Lower lobe of right lung (tissue), 2 donors: Measurements from ENCODE around the gene PTPRE. TPM values are rescaled to one million over a fixed set of nuclear protein-coding genes. Genes with fewer than 3 reads are reported as not detected.

Experiments
- ATAC-seq, 2 donors: fragments of 200-7000 bp; cut with Tn5 transposase; one replicate each; pipeline ENCODE4 v1.9.1; 2020 to 2022; ENCODE audit warnings: mild to moderate bottlenecking in 2 of 2, moderate library complexity in 2 of 2
- DNase-seq: peaks from one replicate; pipeline ENCODE4 v3.0.0-alpha.2; 2020
- H3K27ac ChIP-seq: fragments of 200-600 bp; one replicate; pipeline ENCODE4 v1.8.0; 2022
- H3K27me3 ChIP-seq: fragments of 200-600 bp; one replicate; pipeline ENCODE4 v1.8.0; 2022; ENCODE audit warnings: low read depth
- H3K36me3 ChIP-seq: fragments of 200-600 bp; one replicate; pipeline ENCODE4 v1.8.0; 2022; ENCODE audit warnings: mild to moderate bottlenecking
- H3K4me1 ChIP-seq: fragments of 200-600 bp; one replicate; pipeline ENCODE4 v1.8.0; 2022
- H3K4me3 ChIP-seq: fragments of 200-600 bp; one replicate; pipeline ENCODE4 v1.8.0; 2022; ENCODE audit warnings: mild to moderate bottlenecking
- H3K9me3 ChIP-seq: fragments of 200-600 bp; one replicate; pipeline ENCODE4 v1.8.0; 2022
- intact Hi-C: fragments of 100-400 bp; cut with DNase I; formaldehyde crosslinking; loops from one replicate; pipeline ENCODE4 v1.11.0; 2022
- total RNA-seq: library from RNA; stranded (reverse); fragmentation: NEBNext Ultra II Directional; extraction: Animal tissue kit (Norgen Biotek cat#: 25700); gene quantifications from one replicate; pipeline ENCODE4 v1.2.1, GENCODE V29; 2021
- TF ChIP-seq, protein P1 (sequence below): fragments of 200-600 bp; IDR thresholded peaks from one replicate; pipeline ENCODE4 v1.8.0; 2022; ENCODE audit warnings: antibody characterized with exemption, mild to moderate bottlenecking
- donor health status: DM: no; HTN: yes; CAD: no; lungs with severe emphysema.

Gene PTPRE
- total RNA-seq, 1 donor from 2014 or later: 60.5 TPM

DNA sequence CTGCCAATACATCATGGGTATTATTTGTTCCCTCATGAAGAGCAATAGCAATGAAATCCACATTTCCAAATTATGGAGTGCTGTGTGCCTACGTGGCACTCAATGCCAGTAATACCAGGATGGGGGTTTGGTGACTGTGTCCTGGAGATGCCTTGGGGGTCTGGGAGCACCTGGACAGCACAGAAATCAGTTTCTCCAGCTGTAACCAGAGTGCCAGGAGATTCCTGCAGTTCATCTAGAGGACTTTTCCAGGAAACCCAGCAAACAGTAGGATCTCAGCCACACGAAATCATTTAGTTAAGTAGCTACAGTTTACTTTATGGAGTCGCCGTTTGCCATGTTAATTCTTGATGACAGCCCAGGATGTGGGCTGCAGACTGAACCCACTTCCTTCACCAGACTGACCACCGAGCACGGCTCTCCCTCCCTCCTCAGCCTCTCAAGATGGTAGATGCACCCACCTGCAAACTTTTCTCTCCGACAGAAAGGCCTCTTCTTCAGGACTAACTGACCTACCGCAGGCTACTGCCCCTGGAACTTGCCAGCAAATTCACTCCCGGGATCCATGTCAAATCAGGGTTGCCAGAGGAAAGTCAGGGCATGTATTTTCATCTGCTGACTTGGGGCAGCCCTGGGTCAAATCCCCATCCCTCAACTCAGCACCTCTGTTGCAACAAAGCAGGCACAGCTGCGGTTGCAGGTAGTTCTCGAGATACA, 189.0 kb downstream of the PTPRE start:
- Histone ChIP-seq H3K9me3 (no peaks in the 10 kb centered on the region), H3K27ac (no peak overlapping the region), H3K36me3 (no peaks in the 10 kb centered on the region), H3K4me1 (no peaks in the 10 kb centered on the region), H3K4me3 (no peak overlapping the region), H3K27me3 (no peaks in the 10 kb centered on the region)
- DNase-seq (no peak), ATAC-seq (no peak)
- intact Hi-C loops: no loop called here
- TF ChIP-seq, protein P1, sequence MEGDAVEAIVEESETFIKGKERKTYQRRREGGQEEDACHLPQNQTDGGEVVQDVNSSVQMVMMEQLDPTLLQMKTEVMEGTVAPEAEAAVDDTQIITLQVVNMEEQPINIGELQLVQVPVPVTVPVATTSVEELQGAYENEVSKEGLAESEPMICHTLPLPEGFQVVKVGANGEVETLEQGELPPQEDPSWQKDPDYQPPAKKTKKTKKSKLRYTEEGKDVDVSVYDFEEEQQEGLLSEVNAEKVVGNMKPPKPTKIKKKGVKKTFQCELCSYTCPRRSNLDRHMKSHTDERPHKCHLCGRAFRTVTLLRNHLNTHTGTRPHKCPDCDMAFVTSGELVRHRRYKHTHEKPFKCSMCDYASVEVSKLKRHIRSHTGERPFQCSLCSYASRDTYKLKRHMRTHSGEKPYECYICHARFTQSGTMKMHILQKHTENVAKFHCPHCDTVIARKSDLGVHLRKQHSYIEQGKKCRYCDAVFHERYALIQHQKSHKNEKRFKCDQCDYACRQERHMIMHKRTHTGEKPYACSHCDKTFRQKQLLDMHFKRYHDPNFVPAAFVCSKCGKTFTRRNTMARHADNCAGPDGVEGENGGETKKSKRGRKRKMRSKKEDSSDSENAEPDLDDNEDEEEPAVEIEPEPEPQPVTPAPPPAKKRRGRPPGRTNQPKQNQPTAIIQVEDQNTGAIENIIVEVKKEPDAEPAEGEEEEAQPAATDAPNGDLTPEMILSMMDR: no peak

DNA sequence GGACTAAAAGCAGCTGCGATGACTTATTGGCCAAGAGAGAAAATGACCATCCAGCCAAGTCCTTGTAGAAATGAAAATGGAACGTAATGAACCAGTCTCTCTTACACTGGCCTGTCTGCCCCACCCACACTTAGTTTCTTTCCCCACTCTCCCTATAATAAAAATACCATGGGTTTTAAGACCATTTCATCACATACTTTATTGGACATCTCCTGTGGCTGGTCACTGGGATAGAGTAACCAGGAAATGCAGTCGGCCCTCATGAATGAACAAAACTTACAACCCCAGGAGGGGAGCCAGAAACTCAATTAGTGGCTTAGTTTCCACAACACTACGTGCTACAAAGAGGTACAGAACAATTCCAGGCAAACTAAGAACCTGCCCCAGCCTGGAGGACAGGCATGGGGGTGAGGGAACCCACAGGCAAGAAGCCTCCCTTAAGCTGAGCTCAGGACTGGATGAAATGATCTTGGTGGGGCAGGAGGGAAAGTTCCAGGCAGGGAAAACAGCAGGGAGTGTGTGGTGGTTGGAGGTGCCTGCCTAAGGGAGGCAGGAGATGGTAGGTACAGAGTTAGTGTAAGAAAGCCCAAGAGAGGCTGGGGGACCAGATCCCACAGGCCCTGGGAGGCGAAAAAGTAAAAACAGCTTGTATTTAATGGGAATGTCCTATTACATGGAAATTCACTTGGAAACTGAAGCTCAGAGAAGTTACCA, 189.7 kb downstream of the PTPRE start:
- no peak for ATAC-seq
- no peak overlapping the region for H3K27ac ChIP-seq
- no peaks in the 10 kb centered on the region for H3K36me3 ChIP-seq
- no peaks in the 10 kb centered on the region for H3K27me3 ChIP-seq
- no peaks in the 10 kb centered on the region for H3K9me3 ChIP-seq
- H3K4me3 ChIP-seq: no peak overlapping the region
- TF ChIP-seq, protein P1: no peak
- no peak for DNase-seq
- intact Hi-C loops: no loop called here
- H3K4me1 ChIP-seq: no peaks in the 10 kb centered on the region

DNA sequence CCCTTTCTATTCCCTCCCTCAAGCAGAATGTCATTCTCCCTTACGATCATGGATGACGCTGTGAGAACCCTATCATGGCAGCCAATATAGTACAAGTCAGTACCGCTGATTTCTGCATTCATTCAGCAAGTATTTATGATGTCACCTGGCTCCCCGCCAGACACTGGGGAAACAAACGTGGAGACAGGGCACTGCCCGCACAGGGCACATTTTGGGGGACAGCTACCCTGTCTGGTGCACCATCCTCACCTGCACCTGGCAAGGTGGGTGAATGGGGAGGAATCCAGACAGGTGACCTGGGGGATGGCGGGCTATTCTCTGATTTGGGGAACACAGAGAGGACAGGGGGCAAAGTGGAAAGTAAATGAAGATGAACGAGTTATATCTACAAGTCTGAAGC, 190.9 kb downstream of the PTPRE start:
- H3K4me1 ChIP-seq: no peaks in the 10 kb centered on the region
- H3K36me3 ChIP-seq: no peaks in the 10 kb centered on the region
- intact Hi-C loops: no loop called here
- H3K9me3 ChIP-seq: no peaks in the 10 kb centered on the region
- TF ChIP-seq, protein P1: no peak
- H3K4me3 ChIP-seq: no peak overlapping the region
- H3K27ac ChIP-seq: no peak overlapping the region
- DNase-seq (no peak), ATAC-seq (no peak)
- no peaks in the 10 kb centered on the region for H3K27me3 ChIP-seq

DNA sequence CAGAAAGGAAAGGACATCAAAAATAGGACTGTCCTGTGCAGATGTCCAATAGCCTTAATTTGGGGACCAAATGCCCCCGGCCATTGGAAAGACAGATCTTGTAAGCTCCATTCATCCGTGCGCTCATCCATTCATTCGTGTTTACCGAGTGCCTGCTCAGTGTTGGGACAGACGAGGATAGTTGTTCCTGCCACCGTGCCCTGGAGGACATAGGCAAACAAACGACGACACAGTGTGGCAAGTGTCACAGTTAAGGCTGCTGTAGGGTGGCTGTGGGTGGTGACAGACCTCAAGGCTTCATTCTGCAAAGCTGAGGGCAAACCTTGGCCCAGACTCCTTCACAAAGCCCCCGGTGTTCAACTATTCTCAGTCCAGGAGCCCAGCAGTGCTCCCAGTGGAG, 191.7 kb downstream of the PTPRE start:
- ATAC-seq: no peak
- TF ChIP-seq, protein P1: no peak

DNA sequence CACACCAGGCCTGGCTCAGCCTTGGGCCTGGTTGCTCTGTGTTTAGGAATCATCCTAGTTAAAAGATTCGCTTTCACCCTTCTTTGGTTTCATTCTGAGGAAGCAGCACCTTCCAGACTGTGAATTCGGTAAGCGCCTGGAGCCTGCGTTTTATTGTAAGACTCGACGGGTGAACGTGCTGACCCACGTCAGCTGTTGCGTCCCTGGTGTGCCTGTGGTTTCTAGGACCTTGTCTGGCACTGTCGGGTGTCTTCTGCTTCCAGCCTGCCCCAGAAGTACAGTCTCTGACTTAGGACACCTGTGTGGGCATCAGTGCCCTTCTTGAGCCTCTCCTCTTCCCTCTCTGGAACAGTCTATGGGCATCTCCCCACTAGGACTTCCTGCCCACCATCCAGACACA, 193.0 kb downstream of the PTPRE start:
- H3K9me3 ChIP-seq: no peaks in the 10 kb centered on the region
- TF ChIP-seq, protein P1: no peak
- no peaks in the 10 kb centered on the region for H3K4me1 ChIP-seq
- no peaks in the 10 kb centered on the region for H3K36me3 ChIP-seq
- ATAC-seq (no peak), DNase-seq (no peak)
- no peak overlapping the region for H3K27ac ChIP-seq
- no peaks in the 10 kb centered on the region for H3K27me3 ChIP-seq
- intact Hi-C loops: no loop called here
- H3K4me3 ChIP-seq: no peak overlapping the region

More for the DNA sequence above, 191.7 kb downstream of the PTPRE start:
- Histone ChIP-seq H3K4me1 (no peaks in the 10 kb centered on the region), H3K4me3 (no peak overlapping the region), H3K9me3 (no peaks in the 10 kb centered on the region), H3K36me3 (no peaks in the 10 kb centered on the region), H3K27me3 (no peaks in the 10 kb centered on the region), H3K27ac (no peak overlapping the region)
- intact Hi-C loops: no loop called here
- no peak for DNase-seq
